Smooth muscle cell (in vitro differentiated cells): Measurements from ENCODE around the gene S100A7A. TPM values are rescaled to one million over a fixed set of nuclear protein-coding genes. Genes with fewer than 3 reads are reported as not detected.

Experiments
- DNase-seq: peaks from one replicate; lab custom pipeline; 2025; ENCODE audit not compliant: unreplicated experiment; lab: John Stamatoyannopoulos, UW
- H2AFZ ChIP-seq: fragments of 200-600 bp; sonication (generic); 2 replicates; pipeline ENCODE4 v1.6.0; 2016; ENCODE audit warnings: antibody characterized with exemption, low read depth, mild to moderate bottlenecking
- H3F3A ChIP-seq: fragments of 200-600 bp; sonication (generic); 2 replicates; pipeline ENCODE4 v1.6.0; 2017; ENCODE audit warnings: antibody characterized with exemption, low read depth
- H3K27ac ChIP-seq: fragments of 200-600 bp; sonication (generic); 2 replicates; pipeline ENCODE4 v1.5.1; 2016; ENCODE audit warnings: low read depth, mild to moderate bottlenecking
- H3K27me3 ChIP-seq: fragments of 200-600 bp; sonication (generic); 2 replicates; pipeline ENCODE4 v1.6.1; 2016; ENCODE audit warnings: low read depth, mild to moderate bottlenecking
- H3K36me3 ChIP-seq: fragments of 200-600 bp; sonication (generic); 2 replicates; pipeline ENCODE4 v1.5.1; 2016; ENCODE audit warnings: low read depth
- H3K4me1 ChIP-seq: fragments of 200-600 bp; sonication (generic); 2 replicates; pipeline ENCODE4 v1.5.1; 2016; ENCODE audit warnings: low read depth
- H3K4me2 ChIP-seq: fragments of 200-600 bp; sonication (generic); 2 replicates; pipeline ENCODE4 v1.6.0; 2016; ENCODE audit warnings: mild to moderate bottlenecking
- H3K4me3 ChIP-seq: fragments of 200-600 bp; sonication (generic); 2 replicates; pipeline ENCODE4 v1.5.1; 2016; ENCODE audit warnings: mild to moderate bottlenecking
- H3K79me2 ChIP-seq: fragments of 200-600 bp; sonication (generic); 2 replicates; pipeline ENCODE4 v1.6.0; 2016; ENCODE audit warnings: low read depth, mild to moderate bottlenecking
- H3K9ac ChIP-seq: fragments of 200-600 bp; sonication (generic); 2 replicates; pipeline ENCODE4 v1.6.0; 2016; ENCODE audit warnings: low read depth
- H3K9me3 ChIP-seq: fragments of 200-600 bp; sonication (generic); replicated peaks from 2 replicates; pipeline ENCODE4 v1.5.1; 2016; ENCODE audit warnings: low read depth
- H4K20me1 ChIP-seq: fragments of 200-600 bp; sonication (generic); 2 replicates; pipeline ENCODE4 v1.6.0; 2016; ENCODE audit warnings: low read depth
- WGBS: methylation state at CpG from one replicate; pipeline ENCODE4 v1.1.7; 2016; ENCODE audit warnings: low lambda C conversion rate; 5-methylcytosine and 5-hydroxymethylcytosine counted together
- polyA plus RNA-seq: library from polyadenylated mRNA; unstranded; fragments of >200 nt; fragmentation: Nextera tagmentation; extraction: Ambion mirVana; gene quantifications from 2 replicates; pipeline ENCODE4 v1.2.1, GENCODE V29; 2016
- total RNA-seq: library from RNA; depleted of rRNA; stranded (reverse); fragments of >200 nt; gene quantifications from 2 replicates; pipeline ENCODE4 v1.2.3, GENCODE V29; 2014
- TF ChIP-seq, protein P1 (sequence below): fragments of 200-600 bp; sonication (generic); IDR thresholded peaks from 2 replicates; pipeline ENCODE4 v1.5.1; 2017; ENCODE audit warnings: borderline replicate concordance, mild to moderate bottlenecking, antibody characterized with exemption; ENCODE audit not compliant: insufficient read depth, poor library complexity, severe bottlenecking

The S100A7A gene
- total and polyA plus RNA-seq, 2 experiments from 2014 or later: not detected

DNA sequence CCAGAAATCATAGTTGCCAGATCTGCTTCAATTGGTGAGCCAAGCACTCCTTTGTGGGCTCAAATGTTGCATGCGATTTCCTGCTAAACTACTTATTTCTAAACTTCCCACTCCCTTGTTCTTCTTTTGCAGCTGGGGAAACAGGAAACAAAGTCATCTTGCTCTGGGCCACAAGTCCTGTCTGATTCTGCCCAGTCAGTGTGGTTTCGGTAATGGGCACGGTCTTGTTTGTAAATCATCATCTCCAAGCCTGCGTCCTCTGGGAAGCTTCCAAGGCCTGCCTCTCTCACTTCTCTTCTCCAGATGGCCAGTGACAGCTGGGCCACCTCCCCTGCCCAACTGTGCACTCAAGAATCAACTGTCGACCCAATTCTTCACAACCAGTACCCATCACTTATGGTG, 29.8 kb upstream of the S100A7A start:
- Histone ChIP-seq H3K4me1 (no peaks in the 10 kb centered on the region), H3K9me3 (no peaks in the 10 kb centered on the region), H3K27me3 (no peaks in the 10 kb centered on the region), H4K20me1 (no peaks in the 10 kb centered on the region), H3K27ac (no peak overlapping the region), H3K9ac (no peak overlapping the region), H3K36me3 (no peaks in the 10 kb centered on the region), H3K4me3 (no peak overlapping the region), H2AFZ (no peak overlapping the region), H3F3A (no peaks in the 10 kb centered on the region), H3K79me2 (no peaks in the 10 kb centered on the region), H3K4me2 (no peak overlapping the region)
- 83% methylated on average over 5 of the region's 5 CpGs for WGBS
- no peak for DNase-seq
- TF ChIP-seq, protein P1, sequence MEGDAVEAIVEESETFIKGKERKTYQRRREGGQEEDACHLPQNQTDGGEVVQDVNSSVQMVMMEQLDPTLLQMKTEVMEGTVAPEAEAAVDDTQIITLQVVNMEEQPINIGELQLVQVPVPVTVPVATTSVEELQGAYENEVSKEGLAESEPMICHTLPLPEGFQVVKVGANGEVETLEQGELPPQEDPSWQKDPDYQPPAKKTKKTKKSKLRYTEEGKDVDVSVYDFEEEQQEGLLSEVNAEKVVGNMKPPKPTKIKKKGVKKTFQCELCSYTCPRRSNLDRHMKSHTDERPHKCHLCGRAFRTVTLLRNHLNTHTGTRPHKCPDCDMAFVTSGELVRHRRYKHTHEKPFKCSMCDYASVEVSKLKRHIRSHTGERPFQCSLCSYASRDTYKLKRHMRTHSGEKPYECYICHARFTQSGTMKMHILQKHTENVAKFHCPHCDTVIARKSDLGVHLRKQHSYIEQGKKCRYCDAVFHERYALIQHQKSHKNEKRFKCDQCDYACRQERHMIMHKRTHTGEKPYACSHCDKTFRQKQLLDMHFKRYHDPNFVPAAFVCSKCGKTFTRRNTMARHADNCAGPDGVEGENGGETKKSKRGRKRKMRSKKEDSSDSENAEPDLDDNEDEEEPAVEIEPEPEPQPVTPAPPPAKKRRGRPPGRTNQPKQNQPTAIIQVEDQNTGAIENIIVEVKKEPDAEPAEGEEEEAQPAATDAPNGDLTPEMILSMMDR: no peak

DNA sequence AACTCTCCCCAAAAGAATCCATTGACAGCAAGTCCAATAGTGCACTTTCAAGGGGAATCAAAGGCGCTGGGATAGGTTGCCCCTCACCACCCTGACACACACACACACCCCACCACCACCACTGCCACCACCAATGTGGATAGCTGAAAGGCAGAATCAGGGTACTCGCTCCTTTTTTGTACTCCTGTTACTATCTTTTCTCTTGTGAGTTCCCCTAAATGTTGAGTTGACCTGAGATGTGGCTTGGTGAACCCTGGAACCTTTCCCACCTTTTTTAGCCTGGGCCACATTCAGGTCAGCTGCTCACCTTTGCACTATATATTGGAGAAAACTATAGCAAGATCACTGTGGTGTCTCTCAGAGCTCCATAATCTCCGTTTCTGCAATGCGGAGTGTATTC, 29.3 kb upstream of the S100A7A start:
- Histone ChIP-seq H3K27me3 (no peaks in the 10 kb centered on the region), H3K36me3 (no peaks in the 10 kb centered on the region), H3K9me3 (no peaks in the 10 kb centered on the region), H3K4me1 (no peaks in the 10 kb centered on the region), H3K4me3 (no peak overlapping the region), H3K79me2 (no peaks in the 10 kb centered on the region), H4K20me1 (no peaks in the 10 kb centered on the region), H3K4me2 (no peak overlapping the region), H3F3A (no peaks in the 10 kb centered on the region), H2AFZ (no peak overlapping the region), H3K9ac (no peak overlapping the region), H3K27ac (no peak overlapping the region)
- DNase-seq: no peak
- TF ChIP-seq, protein P1: no peak
- WGBS: 83% methylated on average over 4 of the region's 4 CpGs

DNA sequence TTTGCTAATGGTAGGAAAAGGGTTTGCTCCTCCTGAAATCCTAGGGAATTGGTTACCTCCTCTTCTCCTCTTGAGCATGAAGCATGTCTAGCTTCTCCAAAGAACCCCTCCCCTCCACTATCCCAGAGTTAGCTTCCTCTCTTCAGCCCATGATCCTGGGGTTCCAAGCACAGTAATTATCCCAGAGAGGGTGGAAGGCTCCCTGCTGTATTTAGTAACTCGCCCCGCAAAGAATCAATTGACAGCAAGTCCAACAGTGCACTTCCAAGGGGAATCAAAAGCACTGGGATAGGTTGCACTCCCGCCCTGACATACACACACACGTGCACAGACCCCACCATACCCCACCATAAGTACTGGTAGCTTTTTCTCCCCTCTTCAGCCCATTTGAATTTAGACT, 28.5 kb upstream of the S100A7A start:
- TF ChIP-seq, protein P1: no peak
- DNase-seq: no peak
- no peak overlapping the region for H3K4me3 ChIP-seq
- no peak overlapping the region for H3K27ac ChIP-seq
- H3K4me2 ChIP-seq: no peak overlapping the region
- H4K20me1 ChIP-seq: no peaks in the 10 kb centered on the region
- WGBS: 85% methylated on average over 4 of the region's 4 CpGs
- no peaks in the 10 kb centered on the region for H3K79me2 ChIP-seq
- H3K4me1 ChIP-seq: no peaks in the 10 kb centered on the region
- no peak overlapping the region for H2AFZ ChIP-seq
- H3K9me3 ChIP-seq: no peaks in the 10 kb centered on the region
- H3F3A ChIP-seq: no peaks in the 10 kb centered on the region
- H3K9ac ChIP-seq: no peak overlapping the region
- H3K27me3 ChIP-seq: no peaks in the 10 kb centered on the region
- H3K36me3 ChIP-seq: no peaks in the 10 kb centered on the region

DNA sequence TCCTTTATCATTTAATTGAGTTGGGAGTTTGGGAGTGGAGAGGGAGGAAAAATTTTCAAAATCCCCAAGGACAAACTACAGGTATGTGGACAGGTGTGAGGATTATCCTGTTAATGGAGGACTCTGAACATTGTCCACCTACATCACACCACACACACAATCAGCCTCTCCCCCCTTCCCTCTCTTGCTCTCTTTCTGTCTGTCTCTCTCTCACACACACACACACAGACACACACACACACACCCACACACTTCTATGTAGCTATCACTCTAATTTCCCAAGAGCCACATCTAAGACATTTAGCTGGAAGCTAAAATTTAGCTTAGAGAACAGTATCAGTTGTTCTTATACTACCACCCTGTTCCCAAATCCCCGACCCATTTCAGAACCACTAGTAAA, 26.9 kb upstream of the S100A7A start:
- no peak overlapping the region for H2AFZ ChIP-seq
- TF ChIP-seq, protein P1: no peak
- H3K27ac ChIP-seq: no peak overlapping the region
- H3K9me3 ChIP-seq: no peaks in the 10 kb centered on the region
- no peaks in the 10 kb centered on the region for H3K4me1 ChIP-seq
- H3K9ac ChIP-seq: no peak overlapping the region
- H3F3A ChIP-seq: no peaks in the 10 kb centered on the region
- H3K4me3 ChIP-seq: no peak overlapping the region
- no peaks in the 10 kb centered on the region for H4K20me1 ChIP-seq
- 76% methylated on average over 1 of the region's 1 CpG for WGBS
- DNase-seq: no peak
- H3K4me2 ChIP-seq: no peak overlapping the region
- H3K79me2 ChIP-seq: no peaks in the 10 kb centered on the region
- H3K27me3 ChIP-seq: no peaks in the 10 kb centered on the region
- no peaks in the 10 kb centered on the region for H3K36me3 ChIP-seq
